Stimulated activated CD4-positive, alpha-beta T cell treated with anti-CD3 and anti-CD28 coated beads, Interleukin-4, amount 100 ng/mL, for 1 hour (primary cell): ENCODE results near the gene BNC2.
"Not testable (repeated sequence)": the region's sequence is repeated elsewhere in the genome, so short reads cannot be mapped to it uniquely, and the experiment has no call there.

Experiments
- DNase-seq: peaks from one replicate; pipeline ENCODE4 v3.0.0-alpha.2; 2020

Gene BNC2

GRCh38 chr9:16572005-16572734 is 298.3 kb downstream of the BNC2 start:
- DNase-seq, result no peak

GRCh38 chr9:16571127-16571802 is 299.2 kb downstream of the BNC2 start:
- no peak for DNase-seq

GRCh38 chr9:16563446-16563845 is 307.0 kb downstream of the BNC2 start:
- no peak for DNase-seq

GRCh38 chr9:16561121-16561520 is 309.3 kb downstream of the BNC2 start:
- no peak for DNase-seq

- no peak for DNase-seq
Observed at GRCh38 chr9:16559418-16560188, 310.9 kb downstream of the BNC2 start.

GRCh38 chr9:16555802-16556201 is 314.7 kb downstream of the BNC2 start:
- DNase-seq, result no peak

- no peak for DNase-seq
Observed at GRCh38 chr9:16553869-16554540, 316.5 kb downstream of the BNC2 start.

- no peak for DNase-seq
Observed at GRCh38 chr9:16552252-16552651, 318.2 kb downstream of the BNC2 start.

- DNase-seq, result no peak
Observed at GRCh38 chr9:16551692-16552091, 318.8 kb downstream of the BNC2 start.

GRCh38 chr9:16545639-16546038 is 324.8 kb downstream of the BNC2 start:
- no peak for DNase-seq

- DNase-seq, result no peak
Observed at GRCh38 chr9:16544842-16545241, 325.6 kb downstream of the BNC2 start.

- no peak for DNase-seq
Observed at GRCh38 chr9:16543686-16544085, 326.8 kb downstream of the BNC2 start.

GRCh38 chr9:16543225-16543624 is 327.2 kb downstream of the BNC2 start:
- DNase-seq, result no peak

- no peak for DNase-seq
Observed at GRCh38 chr9:16542290-16542689, 328.2 kb downstream of the BNC2 start.

GRCh38 chr9:16540743-16541613 is 329.5 kb downstream of the BNC2 start:
- no peak for DNase-seq

GRCh38 chr9:16539626-16540025 is 330.8 kb downstream of the BNC2 start:
- not testable (repeated sequence) for DNase-seq

- no peak for DNase-seq
Observed at GRCh38 chr9:16535555-16535954, 334.9 kb downstream of the BNC2 start.

GRCh38 chr9:16532681-16533450 is 337.6 kb downstream of the BNC2 start:
- no peak for DNase-seq

GRCh38 chr9:16532272-16532671 is 338.2 kb downstream of the BNC2 start:
- DNase-seq, result no peak

GRCh38 chr9:16530669-16531642 is 339.5 kb downstream of the BNC2 start:
- DNase-seq, result no peak
